ENCODE measurements around the gene CCDC57.

CCDC57 gene

DNA sequence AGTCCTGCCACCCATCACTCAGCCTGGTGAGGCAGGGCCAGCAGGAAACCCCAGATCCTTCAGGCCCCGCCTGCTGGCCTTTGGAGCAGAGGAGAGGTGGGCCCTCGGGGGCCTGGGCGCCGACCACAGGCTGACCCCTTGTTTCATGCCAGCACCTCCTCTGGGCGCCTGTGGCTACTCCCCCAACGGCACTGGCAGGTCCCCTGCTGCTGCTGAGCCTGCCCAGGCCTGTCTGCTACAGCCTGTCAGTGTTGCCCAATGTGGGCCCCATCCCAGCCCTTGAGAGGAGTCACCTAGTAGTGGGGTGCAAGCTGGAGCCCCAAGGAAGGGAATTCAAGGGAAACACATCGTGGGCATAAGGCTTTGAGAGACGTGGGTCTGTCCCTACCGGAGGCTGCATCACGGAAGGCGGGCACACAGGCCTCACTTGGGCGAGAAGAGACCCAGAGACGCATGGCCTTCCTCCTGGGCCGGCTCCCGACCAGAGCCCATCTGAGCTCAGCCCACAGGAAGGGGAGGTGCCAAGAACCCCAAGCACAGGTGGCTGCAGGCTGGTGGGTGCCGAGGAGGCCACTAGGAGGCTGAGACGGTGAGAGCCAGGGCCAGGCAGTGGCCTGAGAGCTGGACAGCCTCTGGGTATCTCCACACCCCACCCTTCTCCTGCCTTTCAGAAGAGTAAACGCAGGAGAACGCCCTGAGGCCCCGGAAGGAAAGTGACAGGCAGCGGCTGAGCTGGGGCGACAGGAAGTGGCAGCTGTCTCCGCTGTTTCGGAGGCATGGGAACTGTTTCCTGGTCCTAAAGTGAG is 106.6 kb downstream of the CCDC57 start:
- DNase-seq (ENCODE audit: low spot score) = peak; percentile 27

DNA sequence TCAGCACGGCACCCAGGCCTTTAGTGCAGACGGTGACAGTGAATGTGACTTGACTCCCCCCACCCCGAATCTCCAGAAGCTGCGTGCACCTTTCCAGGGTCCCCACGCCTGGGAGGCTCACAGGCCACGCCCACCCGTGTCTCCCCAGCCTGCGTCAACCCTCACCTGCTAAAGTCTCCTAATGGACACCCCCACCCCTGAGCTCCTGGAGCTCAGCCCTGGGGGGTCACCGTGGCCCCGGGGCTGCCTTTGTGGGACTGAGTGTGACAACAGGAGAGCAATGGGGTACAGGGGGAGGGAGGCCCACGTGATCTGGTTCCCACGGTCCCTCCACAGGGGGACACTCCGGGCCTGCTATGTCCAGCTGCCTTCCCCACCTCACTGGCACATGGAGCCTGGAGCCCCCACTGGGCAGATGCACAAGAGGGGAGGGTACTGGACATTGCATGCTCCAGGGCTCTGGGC is 107.2 kb downstream of the CCDC57 start:
- no peak for DNase-seq (ENCODE audit: low spot score)

DNA sequence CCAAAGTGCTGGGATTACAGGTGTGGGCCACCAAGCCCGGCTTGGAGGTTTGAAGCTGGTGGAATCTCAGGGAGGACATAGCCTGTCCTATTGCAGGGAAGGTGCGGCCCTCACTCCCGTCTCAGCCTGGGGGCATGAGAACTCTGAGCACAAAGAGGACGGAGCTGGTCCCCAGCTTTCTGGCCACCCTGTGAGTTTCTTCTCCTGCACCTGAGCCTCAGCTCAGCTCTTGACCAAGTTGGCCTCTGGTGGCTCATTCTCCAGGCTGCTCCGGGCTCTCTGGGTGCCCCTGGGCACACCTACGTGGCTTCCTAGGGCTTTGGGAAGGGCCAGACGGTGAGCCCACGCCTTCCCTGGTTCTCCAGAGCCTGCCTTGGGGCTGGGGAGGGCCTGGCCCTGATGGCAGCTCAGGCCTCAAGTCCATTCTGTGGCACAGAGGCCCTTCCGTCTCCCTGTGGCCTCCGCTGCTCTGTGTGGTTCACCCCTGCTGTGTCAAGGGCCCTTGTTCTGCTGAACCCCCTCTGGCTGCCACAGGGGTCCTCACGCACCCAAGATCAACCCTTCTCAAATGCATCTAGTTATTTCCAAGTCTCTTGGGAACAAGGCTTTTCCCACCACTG is 107.7 kb downstream of the CCDC57 start:
- DNase-seq (ENCODE audit: low spot score) = no peak

DNA sequence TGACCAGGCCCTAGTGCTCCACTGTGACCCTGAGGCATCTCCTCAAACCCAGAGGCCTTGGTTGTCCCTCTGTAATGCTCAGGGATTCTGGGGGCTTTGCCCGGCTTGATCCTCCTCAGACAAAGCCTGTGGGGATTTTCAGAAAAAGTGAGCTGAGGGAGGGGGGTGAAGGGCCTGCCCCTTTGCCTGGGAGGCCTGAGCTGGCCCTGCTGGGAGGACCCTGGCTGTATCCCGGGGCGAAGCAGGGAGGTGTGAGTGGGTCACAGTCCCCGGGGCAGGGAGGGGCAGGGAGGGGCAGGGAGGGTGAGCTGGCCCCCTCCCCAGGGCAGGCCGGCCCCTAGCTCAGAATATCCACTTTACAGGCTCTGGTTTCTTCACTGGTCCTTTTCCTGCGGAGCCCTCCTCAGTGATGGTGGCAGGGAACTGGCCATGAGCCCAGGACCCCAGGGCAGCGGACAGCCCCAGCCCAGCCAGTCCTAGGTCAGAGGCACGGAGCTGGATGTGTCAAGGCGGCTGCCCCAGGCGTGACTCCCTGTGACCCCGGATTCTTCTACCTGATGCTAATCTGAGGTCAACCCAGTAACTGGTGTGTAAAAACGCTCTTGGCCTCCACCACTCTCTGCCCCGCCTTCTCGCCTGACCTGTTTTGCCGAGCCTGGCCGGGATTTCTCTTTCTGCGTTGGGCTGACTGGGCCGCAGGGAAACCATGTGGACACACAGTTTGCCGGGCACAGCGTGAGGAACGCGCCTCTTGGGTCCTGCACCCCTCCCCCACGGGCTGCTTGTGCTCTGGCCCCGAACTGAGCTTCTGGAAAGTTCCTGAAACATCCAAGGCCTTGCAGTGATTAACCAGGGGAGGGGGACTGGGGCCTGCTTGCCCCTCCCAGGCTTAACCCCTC is 108.8 kb downstream of the CCDC57 start:
- no peak for DNase-seq (ENCODE audit: low spot score)

DNA sequence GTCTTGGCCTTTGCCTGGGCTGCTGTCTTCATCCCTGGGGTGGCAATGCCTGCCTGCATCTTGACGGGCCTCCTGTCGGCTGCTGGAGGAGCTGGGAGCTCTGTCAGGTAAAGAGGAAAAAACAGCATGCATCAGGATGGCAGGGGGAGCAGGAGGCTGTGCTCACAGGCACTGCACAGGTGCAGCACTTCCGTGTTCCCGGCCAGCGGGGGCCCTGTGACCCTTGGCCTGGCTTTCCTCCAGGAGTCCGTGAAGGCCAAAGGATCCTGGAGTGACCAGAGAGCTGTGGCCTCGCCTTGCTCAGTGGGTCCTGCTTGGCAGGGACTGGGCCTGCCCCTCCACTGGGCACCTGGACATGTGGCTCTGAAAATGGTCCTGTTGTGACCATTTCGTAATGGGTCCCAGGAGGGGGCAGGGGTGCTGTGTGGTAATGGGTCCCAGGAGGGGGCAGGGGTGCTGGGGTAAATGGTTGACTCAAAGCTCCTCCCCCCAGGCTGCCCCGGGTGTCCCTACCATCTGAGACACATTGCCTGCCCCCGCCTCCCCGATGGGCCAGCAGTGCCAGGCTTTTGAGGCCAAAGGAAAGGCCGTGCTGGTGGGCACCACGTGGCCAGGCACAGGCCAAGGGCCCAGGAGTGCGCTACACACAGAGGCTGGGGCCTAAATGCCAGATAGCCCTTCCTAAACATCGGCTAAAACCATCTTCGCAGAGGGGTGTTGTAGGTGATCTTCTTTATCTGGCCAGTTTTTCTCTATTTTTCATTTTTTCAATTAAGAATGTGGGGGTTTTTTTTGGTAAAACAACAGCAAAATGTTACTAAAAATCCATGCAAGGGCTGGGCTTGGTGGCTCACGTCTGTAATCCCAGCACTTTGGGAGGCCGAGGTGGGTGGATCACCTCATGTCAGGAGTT is 110.6 kb downstream of the CCDC57 start:
- no peak for DNase-seq (ENCODE audit: low spot score)

DNA sequence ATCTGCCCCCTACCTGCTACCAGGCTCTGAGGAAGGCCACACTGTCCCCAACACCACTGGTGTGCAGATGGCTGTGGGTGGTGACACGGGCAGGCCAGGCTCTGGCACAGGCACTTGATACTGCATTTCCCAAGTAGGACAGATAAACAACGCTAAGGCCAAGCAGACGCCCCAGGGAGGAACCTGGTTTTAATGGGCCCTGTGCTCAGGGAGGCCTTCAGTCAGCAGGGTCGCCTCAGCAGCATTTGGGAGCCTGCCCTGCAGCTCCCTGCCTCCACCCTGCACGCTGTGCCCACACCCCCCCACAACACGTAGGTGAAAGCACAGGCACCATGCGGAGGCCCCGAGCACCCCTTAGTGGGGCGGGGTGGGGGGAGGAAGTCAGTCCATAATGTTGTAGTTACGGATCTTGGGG is 111.3 kb downstream of the CCDC57 start:
- DNase-seq (ENCODE audit: low spot score) = peak; percentile 26

DNA sequence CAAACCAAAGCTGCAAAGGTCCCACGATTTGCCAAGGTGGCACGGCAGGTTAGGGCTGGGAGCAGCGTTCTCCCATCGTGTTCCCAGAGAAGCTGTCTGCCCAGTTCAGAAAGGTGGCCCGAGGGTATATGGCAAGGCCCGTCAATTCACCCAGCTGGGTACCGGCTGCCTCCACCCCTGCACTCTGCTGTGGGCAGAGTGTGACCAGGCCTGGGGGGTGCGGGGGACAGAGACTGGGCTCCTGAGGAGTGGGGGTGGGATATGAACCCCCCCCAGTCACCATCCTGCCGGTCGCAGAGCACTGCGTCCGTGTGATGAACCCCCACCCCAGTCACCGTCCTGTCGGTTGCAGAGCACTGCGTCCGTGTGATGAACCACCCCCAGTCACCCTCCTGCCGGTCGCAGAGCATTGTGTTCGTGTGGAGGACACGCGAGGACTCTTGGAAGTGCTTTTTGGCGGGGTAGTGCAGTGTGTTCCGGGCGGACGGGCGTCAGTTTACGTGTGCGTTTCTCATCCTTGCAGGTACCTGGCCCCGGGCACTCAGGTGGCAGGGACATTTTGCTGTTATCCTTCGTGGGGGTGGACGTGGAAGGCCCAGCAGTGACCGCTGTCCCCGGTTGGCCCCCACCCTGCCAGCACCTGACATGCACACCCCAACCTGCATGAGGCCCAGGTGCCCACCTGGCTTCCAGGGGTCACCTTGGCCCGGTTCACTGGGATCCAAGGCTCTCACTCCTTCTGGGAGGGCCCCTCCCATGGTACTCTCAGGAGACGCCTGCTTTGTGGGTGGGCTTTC is 111.9 kb downstream of the CCDC57 start:
- DNase-seq (ENCODE audit: low spot score) = no peak

DNA sequence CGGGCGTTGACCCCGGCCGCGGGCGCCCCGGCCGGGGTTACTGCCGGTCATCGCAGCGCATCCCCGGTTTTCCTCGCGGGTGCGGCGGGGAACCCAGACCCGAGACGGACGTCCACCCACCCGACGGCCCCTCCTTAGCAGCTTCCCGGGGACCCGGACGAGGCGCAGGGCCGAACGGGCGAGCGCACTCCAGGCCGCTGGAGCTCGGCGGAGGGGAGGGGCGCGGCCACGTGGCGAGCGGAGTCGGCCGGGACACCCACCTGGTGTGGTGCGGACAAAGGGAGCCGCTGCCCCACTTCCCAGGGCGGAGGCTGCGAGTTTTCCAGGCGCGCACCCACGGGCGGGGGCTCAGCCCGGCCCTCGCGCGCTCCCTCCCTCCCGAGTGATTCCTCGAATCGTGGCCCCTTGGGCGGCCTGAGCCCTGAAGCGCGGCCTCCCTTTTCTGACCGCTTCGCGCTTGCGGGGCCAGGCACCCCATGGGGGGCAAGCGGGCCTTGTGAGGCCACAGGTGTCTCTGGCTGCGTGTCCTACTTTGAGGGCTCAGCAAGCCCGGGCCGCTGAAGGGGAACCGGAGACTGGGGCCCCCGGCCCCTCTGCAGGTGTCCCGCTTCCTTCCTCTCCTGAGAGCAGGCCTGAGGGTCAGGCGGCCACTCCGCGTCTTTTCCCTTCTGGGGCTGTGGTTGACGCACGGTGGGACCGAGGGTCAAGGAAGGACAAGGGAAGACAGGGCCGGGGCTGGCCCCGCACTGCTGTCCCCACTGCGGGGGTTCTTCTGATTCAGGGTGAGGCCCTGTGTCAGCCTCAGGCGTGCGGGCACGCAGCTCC is 113.5 kb downstream of the CCDC57 start:
- no peak for DNase-seq (ENCODE audit: low spot score)

DNA sequence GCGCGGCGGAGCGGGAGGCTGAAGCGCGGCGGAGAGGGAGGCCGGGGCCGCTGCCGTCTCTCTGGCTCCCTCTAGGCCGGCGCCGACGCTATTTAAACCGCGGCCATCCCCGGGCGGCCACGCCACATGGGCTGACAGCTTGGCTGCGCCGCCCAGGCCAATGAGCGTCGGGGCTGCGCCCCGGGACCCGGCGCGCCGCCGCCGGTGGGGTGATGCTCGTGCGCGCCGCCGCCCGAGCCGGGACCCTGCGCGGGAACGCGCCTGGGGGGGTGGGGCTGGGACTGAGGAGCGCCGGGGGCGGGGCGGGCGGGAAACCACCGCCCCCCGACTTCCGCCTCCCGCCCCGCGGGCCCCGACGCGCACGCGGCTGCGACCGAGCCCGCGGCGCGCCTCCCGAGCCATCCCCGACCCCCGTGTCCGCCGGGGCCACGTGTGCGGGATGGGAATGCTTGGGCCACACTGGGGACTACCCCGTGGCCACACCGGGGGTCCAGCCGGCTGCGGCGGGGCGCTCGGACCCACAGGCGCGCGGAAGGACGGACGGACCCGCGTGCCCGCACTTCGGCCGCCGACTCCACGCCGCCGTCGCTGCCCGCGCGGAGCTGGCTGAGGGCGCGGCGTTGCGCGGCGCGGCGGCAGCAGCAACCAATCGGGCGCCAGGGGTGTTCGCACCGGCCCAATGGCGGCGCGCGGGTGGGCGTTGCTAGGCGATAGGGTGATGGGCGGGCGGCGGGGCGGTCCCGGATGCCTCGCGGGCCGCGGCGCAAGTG is 114.3 kb downstream of the CCDC57 start, which contains the start of gene FASN:
Gene FASN, minus strand, starts transcription at position 68 of the 770 bp plus-strand sequence. CDS start 1,791 bp downstream, outside the sequence.
- DNase-seq (ENCODE audit: low spot score) = peak; percentile 83

DNA sequence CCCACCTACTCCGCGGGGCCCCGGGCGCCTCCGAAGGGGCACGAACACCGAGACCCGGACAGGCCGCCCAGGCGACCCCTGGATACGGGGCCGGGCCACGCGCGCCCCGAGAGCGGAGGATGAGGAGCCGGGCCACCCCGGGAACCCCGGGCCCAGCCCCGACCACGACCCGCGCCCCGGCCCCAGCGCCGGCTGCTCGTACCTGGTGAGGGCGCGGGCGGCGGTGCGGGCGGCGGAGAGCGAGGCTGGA is 114.8 kb downstream of the CCDC57 start:
- no peak for DNase-seq (ENCODE audit: low spot score)

DNA sequence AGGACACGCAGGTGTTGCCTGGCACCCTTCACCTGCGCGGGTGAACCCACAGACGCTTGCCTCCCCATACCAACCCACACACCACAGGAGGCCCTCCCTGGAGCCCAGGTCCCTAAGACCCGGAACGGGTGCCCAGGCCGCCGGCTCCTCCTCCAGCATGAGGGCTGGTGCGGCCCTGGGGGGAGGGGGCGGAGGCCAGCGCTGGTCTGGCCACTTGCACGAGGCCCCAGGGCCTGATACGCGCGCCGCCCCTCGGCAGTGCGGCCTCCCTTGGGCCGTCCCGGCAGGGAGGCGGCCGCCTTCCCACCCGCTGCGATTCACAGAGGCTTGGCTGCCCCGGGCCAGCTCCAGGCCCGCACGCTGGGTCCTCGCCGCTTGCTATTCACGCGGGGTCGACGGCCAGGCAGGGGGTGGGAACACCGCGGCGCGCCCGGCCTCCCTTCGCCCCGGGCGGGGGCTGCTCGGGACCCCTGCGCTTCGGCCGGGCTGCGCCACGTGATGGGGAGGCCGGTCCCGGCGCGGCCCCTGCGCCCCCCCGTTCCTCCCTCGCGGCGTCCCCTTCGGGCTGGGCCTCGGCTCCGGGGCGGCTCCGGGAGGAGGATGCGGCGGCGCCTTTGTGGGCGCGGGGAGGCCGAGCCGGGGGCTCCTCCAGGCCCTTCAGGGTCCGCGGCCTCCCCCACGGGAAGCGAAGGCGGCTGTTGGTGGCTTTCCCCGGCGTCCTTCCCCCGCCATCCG is 115.3 kb downstream of the CCDC57 start:
- no peak for DNase-seq (ENCODE audit: low spot score)

DNA sequence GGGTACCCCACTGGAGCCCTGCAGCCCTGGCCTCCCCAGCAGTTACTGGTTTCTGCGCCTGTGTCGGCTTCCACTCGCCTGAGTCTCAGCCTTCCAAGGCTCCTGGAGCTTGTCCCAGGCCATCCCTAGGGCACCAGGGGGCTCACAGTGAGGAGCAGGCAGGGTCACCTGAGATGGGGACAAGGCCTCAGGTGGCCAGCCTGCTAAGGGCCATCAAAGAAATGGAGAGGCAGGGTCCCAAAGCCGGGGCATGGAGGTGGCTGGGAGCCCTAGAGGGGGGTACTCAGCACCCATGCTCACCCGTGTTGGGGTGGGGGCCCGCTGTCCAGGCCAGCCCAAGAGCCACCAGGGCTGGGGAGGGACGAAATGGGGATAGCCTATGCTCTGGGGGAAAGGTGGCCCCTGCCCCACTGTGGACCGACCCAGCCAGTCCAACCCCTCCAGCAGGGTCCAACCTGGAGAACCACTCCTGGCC is 115.9 kb downstream of the CCDC57 start:
- no peak for DNase-seq (ENCODE audit: low spot score)

DNA sequence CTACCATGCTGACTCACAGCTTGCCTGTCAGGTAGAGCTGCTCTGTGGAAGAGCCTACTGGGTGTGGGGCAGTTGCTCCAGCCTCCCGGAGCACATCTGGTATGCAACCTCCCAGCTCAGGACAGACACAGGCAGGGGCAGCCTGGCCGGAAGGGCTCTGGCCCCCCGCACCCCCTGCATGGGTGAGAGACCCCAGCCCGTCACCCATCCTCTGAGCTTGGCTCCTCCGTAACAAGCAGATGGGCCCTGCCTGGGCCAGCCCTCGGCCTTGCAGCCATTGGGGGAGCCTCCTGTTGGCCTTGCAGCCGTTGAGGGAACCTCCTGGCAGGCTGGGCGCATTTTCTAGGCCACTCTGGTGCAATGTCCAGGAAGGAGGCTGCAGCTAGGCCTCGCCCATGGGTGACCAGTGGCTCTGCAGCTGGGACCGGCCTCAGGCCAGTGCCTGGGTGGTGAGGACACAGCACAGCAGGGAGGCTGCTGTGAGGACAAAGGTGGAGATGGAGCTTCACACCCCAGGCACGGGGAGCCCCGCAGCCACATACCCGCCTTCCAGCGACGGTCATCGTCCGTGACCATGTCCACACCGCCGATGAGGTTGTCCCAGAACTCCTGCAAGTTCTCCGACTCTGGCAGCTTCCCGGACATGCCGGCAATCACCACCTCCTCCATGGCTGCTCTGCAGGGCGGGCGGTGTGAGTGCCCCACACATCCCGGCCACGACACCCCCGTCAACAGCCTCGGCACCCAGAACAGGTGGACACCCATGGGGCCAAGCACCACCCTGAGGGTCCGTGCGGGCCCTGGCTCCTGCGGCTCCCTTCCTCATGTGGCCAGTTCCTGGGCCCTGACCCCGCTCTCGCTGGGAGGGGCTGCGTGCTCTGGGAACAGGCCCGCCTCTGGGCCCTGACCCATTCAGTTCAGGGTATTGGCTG is 116.6 kb downstream of the CCDC57 start:
- DNase-seq (ENCODE audit: low spot score) = no peak

DNA sequence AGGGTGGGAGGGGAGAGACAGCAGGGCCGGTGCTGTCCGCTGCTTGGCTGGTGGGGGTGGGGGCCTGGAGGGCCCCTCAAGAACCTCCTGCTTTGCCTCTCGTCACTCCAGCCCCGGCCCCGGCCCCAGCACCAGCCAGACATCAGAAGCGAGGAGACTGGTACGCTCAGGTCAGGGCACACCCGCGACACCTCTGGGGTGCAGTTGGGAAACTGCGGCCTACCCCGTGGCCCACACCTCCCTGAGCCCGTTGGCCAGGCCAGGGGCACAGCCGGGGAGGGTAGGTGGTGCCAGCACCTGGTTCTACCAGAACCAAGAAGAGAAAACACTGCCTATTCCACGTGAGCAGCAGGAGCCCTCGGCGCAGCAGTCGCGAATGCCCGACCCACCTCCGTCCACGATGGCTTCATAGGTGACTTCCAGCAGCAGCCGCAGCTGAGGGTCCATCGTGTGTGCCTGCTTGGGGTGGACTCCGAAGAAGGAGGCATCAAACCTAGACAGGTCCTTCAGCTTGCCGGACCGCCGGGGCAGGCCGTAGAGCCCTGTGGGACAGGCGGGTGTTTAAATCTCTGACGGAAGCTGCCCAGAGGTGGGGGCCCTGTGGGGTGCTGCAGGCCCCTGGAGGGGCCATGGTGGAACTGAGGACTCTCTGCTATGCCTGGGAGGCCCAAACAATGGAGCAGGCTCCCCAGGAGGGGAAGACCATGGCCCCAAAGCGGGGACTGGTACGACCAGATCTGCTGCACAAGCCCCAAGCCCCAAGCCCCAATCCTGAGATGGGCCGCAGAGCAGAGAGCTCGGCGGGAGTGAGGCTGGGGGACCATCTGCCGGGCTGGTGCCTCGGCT is 117.5 kb downstream of the CCDC57 start:
- no peak for DNase-seq (ENCODE audit: low spot score)

DNA sequence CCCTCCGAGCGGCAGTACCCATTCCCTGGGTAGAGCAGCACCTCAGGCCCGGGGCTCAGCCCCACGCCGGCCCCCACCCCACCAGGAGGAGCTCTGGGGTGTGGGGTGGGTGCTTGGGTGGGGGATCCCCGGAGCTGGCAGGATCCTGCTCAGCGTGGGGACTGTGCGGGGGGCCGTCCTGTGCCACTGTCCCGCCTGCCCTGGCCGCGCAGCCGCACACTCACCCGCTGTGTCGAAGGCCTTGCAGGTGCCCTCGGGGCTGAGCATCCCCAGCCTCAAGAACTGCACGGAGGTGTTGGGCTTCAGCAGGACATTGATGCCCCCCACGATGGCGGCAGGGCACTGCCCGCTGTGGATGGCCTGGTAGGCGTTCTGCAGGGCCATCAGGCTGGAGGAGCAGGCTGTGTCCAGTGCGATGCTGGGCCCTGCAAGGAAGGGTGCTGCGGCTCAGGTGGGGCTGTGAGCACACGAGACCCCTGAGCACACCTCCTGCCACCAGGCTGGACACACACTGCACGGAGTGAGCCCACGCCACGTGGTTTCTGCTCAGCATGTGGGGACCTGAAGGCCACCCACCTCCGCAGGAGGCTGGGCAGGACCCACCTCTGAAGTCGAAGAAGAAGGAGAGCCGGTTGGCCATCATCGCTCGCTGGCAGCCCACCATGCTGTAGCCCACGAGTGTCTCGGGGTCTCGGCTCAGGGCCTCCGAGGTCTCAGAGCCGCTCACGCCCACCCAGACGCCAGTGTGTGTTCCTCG is 119.5 kb downstream of the CCDC57 start:
- DNase-seq (ENCODE audit: low spot score) = no peak

DNA sequence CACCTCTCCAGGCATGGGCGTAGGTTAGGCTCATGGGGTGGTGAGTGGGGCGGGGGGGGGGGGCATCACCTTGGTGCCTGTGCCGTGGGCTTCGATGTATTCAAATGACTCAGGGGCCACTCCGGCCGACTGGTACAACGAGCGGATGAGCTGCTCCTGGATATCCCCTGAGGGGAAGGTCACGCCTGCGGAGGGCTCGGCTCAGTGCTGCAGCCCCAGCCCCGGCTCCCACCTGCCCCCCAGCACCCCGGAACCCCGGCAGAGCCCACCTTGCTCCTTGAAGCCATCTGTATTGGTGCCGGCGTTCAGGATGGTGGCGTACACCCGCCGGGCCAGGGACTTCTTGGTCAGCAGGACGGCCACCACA is 120.0 kb downstream of the CCDC57 start:
- DNase-seq (ENCODE audit: low spot score) = no peak
